Transverse colon (tissue), 4 donors: ENCODE measurements around the gene PTPRN2.

ENCODE experiments used
- CTCF ChIP-seq, 5 experiments: fragments of 200-600 bp in 3 of 5; fragments of 450-650 bp in 2 of 5; sonication (generic) in 3 of 5; IDR thresholded peaks; 1 replicate in 2 of 5; 2 replicates in 3 of 5; pipeline ENCODE4 v1.5.1; 2016 to 2017; ENCODE audit warnings: antibody characterized with exemption in 5 of 5, inconsistent platforms in 3 of 5, mild to moderate bottlenecking in 2 of 5, moderate library complexity in 1 of 5
- EP300 ChIP-seq: sonication (generic); formaldehyde crosslinking; IDR thresholded peaks from one replicate; pipeline ENCODE4 v1.6.1; 2017; ENCODE audit warnings: antibody characterized with exemption, low read depth
- POLR2A ChIP-seq: fragments of 450-650 bp; IDR thresholded peaks from one replicate; pipeline ENCODE4 v1.6.1; 2016; ENCODE audit warnings: antibody characterized with exemption, mild to moderate bottlenecking, moderate library complexity
- POLR2AphosphoS5 ChIP-seq, 3 donors: sonication (generic); formaldehyde crosslinking; IDR thresholded peaks; one replicate each; pipeline ENCODE4 v1.6.1; 2016; ENCODE audit warnings: antibody characterized with exemption in 3 of 3

GRCh38 chr7:157848508-157849340 lies 738.9 kb downstream of the PTPRN2 start:
- TF ChIP-seq CTCF (IDR thresholded peaks at IDR 0.05), result no peak
- TF ChIP-seq POLR2AphosphoS5 (IDR thresholded peaks at IDR 0.05), result no peak
- no peak for TF ChIP-seq POLR2A
- TF ChIP-seq EP300, result no peak
